K562 (cell line): Measurements from ENCODE around the gene RUNX1. TPM values are rescaled to one million over a fixed set of nuclear protein-coding genes. Genes with fewer than 3 reads are reported as not detected.

ENCODE experiments used
- CREB1 ChIP-seq, 2 experiments: sonication (generic) in 1 of 2; formaldehyde crosslinking in 1 of 2; IDR thresholded peaks; 2 replicates each; pipeline versions ENCODE4 v1.6.1 to v1.8.0; 2012 to 2022; ENCODE audit warnings: inconsistent platforms in 1 of 2, mild to moderate bottlenecking in 1 of 2, missing genetic modification reagents in 1 of 2, moderate library complexity in 1 of 2
- ETV5 ChIP-seq: sonication (generic); formaldehyde crosslinking; IDR thresholded peaks from 2 replicates; pipeline ENCODE4 v1.4.0; 2020; ENCODE audit warnings: low read depth, mild to moderate bottlenecking, missing genetic modification reagents
- FOXJ3 ChIP-seq: sonication (generic); formaldehyde crosslinking; IDR thresholded peaks from 2 replicates; pipeline ENCODE4 v1.4.0; 2020; ENCODE audit warnings: mild to moderate bottlenecking, missing genetic modification reagents
- HNRNPL ChIP-seq: fragments of 200-400 bp; formaldehyde crosslinking; IDR thresholded peaks from 2 replicates; pipeline ENCODE4 v1.6.1; 2017; ENCODE audit warnings: low read depth, mild to moderate bottlenecking, low read length
- STAT5B ChIP-seq: fragments of 250-450 bp; sonication (Bioruptor Pico); IDR thresholded peaks from 2 replicates; pipeline ENCODE4 v1.8.0; 2021; ENCODE audit warnings: mild to moderate bottlenecking, inconsistent platforms
- TAF9B ChIP-seq: fragments of 450-650 bp; IDR thresholded peaks from 2 replicates; pipeline ENCODE4 v1.6.1; 2018; ENCODE audit warnings: mild to moderate bottlenecking; ENCODE audit not compliant: partially characterized antibody
- TGIF2 ChIP-seq: sonication (generic); formaldehyde crosslinking; IDR thresholded peaks from 2 replicates; pipeline ENCODE4 v1.8.1; 2022; ENCODE audit warnings: mild to moderate bottlenecking, missing genetic modification reagents, moderate library complexity
- WHSC1 ChIP-seq: IDR thresholded peaks from one replicate; pipeline ENCODE4 v1.6.1; 2012; ENCODE audit warnings: low read length, control low read depth, inconsistent platforms
- ZNF253 ChIP-seq: fragments of 250-450 bp; sonication (Bioruptor Pico); conservative IDR thresholded peaks from 2 replicates; pipeline ENCODE4 v1.6.1; 2021; ENCODE audit warnings: mild to moderate bottlenecking
- polyA plus RNA-seq, 8 experiments: library from polyadenylated mRNA; depleted of rRNA in 4 of 8; stranded (reverse) in 5 of 8; unstranded in 3 of 8; fragments of >200 nt; fragmentation: Nextera tagmentation in 2 of 8; fragmentation: Illumina TruSeq in 1 of 8; extraction: Ambion mirVana in 2 of 8; extraction: Trizol in 1 of 8; gene quantifications; 2 replicates each; pipeline versions ENCODE4 v1.2.1 to v1.2.3, GENCODE V29; 2011 to 2014; ENCODE audit warnings: inconsistent platforms in 1 of 8, missing spikeins in 1 of 8
- total RNA-seq, 7 experiments: library from RNA; depleted of rRNA in 6 of 7; stranded (reverse); fragments of >200 nt in 6 of 7; fragmentation: Illumina TruSeq in 2 of 7; extraction: Trizol in 2 of 7; gene quantifications; 2 replicates each; pipeline versions ENCODE4 v1.2.1 to v1.2.3, GENCODE V29; 2011 to 2021; ENCODE audit warnings: low replicate concordance in 1 of 7
- TF ChIP-seq, protein P1 (sequence below): fragments of 450-650 bp; IDR thresholded peaks from 2 replicates; pipeline ENCODE4 v1.6.1; 2016; ENCODE audit warnings: mild to moderate bottlenecking, moderate library complexity
- TF ChIP-seq, protein P2 (sequence below): sonication (generic); formaldehyde crosslinking; IDR thresholded peaks from 2 replicates; pipeline ENCODE4 v1.8.0; 2022; ENCODE audit warnings: mild to moderate bottlenecking, missing genetic modification reagents, borderline replicate concordance
- TF ChIP-seq, protein P3 (sequence below): sonication (generic); formaldehyde crosslinking; IDR thresholded peaks from 2 replicates; pipeline ENCODE4 v1.9.0; 2022; ENCODE audit warnings: mild to moderate bottlenecking, missing genetic modification reagents

The RUNX1 gene
- total and polyA plus RNA-seq, 9 of the 15 experiments (the other 6 are each of a cell fraction or from before 2014, with no cell fraction given) = 2.2 to 68.6 (median 17.8) TPM

DNA sequence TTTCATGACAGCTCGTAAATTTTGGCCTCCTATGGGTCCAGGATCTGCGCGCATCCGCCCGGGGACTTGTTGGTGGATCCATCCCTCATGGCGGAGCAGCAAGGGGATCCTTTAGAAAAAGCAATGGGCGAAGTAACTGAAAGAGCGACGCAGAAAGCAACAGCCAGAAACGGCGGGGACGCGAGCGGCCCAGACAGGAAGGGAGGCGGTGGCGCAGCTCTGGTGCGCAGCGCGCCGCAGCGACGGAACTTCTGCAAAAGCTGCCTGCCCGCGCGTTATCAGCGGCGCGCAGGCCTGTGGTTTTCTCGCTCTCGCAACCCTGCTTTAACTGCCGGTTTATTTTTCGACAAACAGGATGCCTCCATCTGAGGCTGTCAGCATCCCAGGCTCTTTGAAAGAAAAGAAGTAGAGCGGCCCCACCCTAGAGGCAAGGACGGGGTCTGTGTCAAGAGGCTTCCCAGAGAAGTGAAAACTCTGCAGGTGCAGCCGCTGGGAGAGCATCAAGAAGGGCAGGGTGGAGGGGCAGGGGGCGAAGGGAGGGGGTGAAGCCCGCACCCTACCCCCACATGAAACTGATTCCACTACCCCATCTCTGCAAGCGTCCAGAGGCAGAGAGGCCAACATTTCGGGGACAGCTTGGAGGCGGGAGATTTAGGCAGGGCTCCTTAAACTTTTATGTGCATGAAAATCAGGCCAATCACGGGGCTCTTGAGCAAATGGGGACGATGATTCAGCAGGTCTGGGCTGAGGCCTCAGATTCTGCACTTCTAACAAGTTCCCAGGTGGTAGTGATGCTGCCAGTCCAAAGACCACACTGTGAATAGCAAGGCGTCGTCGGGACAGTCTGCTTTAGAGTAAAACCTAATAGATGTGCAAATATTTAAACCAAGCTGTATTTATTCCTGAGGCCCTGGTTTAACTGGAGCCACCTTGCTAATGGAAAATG is 22.2 kb downstream of the RUNX1 start (continued):
- TF ChIP-seq, protein P1, sequence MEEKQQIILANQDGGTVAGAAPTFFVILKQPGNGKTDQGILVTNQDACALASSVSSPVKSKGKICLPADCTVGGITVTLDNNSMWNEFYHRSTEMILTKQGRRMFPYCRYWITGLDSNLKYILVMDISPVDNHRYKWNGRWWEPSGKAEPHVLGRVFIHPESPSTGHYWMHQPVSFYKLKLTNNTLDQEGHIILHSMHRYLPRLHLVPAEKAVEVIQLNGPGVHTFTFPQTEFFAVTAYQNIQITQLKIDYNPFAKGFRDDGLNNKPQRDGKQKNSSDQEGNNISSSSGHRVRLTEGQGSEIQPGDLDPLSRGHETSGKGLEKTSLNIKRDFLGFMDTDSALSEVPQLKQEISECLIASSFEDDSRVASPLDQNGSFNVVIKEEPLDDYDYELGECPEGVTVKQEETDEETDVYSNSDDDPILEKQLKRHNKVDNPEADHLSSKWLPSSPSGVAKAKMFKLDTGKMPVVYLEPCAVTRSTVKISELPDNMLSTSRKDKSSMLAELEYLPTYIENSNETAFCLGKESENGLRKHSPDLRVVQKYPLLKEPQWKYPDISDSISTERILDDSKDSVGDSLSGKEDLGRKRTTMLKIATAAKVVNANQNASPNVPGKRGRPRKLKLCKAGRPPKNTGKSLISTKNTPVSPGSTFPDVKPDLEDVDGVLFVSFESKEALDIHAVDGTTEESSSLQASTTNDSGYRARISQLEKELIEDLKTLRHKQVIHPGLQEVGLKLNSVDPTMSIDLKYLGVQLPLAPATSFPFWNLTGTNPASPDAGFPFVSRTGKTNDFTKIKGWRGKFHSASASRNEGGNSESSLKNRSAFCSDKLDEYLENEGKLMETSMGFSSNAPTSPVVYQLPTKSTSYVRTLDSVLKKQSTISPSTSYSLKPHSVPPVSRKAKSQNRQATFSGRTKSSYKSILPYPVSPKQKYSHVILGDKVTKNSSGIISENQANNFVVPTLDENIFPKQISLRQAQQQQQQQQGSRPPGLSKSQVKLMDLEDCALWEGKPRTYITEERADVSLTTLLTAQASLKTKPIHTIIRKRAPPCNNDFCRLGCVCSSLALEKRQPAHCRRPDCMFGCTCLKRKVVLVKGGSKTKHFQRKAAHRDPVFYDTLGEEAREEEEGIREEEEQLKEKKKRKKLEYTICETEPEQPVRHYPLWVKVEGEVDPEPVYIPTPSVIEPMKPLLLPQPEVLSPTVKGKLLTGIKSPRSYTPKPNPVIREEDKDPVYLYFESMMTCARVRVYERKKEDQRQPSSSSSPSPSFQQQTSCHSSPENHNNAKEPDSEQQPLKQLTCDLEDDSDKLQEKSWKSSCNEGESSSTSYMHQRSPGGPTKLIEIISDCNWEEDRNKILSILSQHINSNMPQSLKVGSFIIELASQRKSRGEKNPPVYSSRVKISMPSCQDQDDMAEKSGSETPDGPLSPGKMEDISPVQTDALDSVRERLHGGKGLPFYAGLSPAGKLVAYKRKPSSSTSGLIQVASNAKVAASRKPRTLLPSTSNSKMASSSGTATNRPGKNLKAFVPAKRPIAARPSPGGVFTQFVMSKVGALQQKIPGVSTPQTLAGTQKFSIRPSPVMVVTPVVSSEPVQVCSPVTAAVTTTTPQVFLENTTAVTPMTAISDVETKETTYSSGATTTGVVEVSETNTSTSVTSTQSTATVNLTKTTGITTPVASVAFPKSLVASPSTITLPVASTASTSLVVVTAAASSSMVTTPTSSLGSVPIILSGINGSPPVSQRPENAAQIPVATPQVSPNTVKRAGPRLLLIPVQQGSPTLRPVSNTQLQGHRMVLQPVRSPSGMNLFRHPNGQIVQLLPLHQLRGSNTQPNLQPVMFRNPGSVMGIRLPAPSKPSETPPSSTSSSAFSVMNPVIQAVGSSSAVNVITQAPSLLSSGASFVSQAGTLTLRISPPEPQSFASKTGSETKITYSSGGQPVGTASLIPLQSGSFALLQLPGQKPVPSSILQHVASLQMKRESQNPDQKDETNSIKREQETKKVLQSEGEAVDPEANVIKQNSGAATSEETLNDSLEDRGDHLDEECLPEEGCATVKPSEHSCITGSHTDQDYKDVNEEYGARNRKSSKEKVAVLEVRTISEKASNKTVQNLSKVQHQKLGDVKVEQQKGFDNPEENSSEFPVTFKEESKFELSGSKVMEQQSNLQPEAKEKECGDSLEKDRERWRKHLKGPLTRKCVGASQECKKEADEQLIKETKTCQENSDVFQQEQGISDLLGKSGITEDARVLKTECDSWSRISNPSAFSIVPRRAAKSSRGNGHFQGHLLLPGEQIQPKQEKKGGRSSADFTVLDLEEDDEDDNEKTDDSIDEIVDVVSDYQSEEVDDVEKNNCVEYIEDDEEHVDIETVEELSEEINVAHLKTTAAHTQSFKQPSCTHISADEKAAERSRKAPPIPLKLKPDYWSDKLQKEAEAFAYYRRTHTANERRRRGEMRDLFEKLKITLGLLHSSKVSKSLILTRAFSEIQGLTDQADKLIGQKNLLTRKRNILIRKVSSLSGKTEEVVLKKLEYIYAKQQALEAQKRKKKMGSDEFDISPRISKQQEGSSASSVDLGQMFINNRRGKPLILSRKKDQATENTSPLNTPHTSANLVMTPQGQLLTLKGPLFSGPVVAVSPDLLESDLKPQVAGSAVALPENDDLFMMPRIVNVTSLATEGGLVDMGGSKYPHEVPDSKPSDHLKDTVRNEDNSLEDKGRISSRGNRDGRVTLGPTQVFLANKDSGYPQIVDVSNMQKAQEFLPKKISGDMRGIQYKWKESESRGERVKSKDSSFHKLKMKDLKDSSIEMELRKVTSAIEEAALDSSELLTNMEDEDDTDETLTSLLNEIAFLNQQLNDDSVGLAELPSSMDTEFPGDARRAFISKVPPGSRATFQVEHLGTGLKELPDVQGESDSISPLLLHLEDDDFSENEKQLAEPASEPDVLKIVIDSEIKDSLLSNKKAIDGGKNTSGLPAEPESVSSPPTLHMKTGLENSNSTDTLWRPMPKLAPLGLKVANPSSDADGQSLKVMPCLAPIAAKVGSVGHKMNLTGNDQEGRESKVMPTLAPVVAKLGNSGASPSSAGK = peak; percentile 54; the same call in 1 of the 2 replicates
- TF ChIP-seq CREB1 (IDR thresholded peaks at IDR 0.05) (peak; percentile 94), CREB1 (CRISPR knock-in tag; IDR thresholded peaks at IDR 0.05) (peak; percentile 88), TGIF2 (CRISPR knock-in tag) (no peak), STAT5B (CRISPR knock-in tag) (no peak), ZNF253 (CRISPR knock-in tag) (no peak), WHSC1 (no peak), HNRNPL (no peak), ETV5 (CRISPR knock-in tag) (peak; percentile 98), FOXJ3 (CRISPR knock-in tag) (no peak), TAF9B (peak; percentile 58)
- TF ChIP-seq, protein P2, sequence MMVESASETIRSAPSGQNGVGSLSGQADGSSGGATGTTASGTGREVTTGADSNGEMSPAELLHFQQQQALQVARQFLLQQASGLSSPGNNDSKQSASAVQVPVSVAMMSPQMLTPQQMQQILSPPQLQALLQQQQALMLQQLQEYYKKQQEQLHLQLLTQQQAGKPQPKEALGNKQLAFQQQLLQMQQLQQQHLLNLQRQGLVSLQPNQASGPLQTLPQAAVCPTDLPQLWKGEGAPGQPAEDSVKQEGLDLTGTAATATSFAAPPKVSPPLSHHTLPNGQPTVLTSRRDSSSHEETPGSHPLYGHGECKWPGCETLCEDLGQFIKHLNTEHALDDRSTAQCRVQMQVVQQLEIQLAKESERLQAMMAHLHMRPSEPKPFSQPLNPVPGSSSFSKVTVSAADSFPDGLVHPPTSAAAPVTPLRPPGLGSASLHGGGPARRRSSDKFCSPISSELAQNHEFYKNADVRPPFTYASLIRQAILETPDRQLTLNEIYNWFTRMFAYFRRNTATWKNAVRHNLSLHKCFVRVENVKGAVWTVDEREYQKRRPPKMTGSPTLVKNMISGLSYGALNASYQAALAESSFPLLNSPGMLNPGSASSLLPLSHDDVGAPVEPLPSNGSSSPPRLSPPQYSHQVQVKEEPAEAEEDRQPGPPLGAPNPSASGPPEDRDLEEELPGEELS = 0 out of 2 replicates have a peak, but pooled peaks have one; percentile 68
- TF ChIP-seq, protein P3, sequence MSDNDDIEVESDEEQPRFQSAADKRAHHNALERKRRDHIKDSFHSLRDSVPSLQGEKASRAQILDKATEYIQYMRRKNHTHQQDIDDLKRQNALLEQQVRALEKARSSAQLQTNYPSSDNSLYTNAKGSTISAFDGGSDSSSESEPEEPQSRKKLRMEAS = peak; percentile 85
